IMR-90 (cell line): Measurements from ENCODE around the gene NKG7. TPM values are rescaled to one million over a fixed set of nuclear protein-coding genes. Genes with fewer than 3 reads are reported as not detected.

Source experiments
- ATAC-seq: fragments of 200-7000 bp; cut with Tn5 transposase; 2 replicates; pipeline ENCODE4 v1.9.1; 2020; ENCODE audit warnings: low read depth, mild to moderate bottlenecking, moderate library complexity
- BruUV-seq: library from RNA; stranded (reverse); fragments of 400-500 nt; replicated peaks from 2 replicates; lab custom pipeline; 2021; lab: Mats Ljungman, UMichigan
- CTCF ChIA-PET: fragments of 300-600 bp; formaldehyde crosslinking; extraction: SDS; loops from one replicate; lab custom pipeline; 2021; ENCODE audit warnings: antibody characterized with exemption; lab: Yijun Ruan, JAX
- POLR2A ChIA-PET: fragments of 300-600 bp; sonication (Branson Sonifier 250); formaldehyde crosslinking; loops from one replicate; lab custom pipeline; 2022; ENCODE audit warnings: antibody characterized with exemption; ENCODE audit not compliant: unreplicated experiment; lab: Charles Lee
- DNase-seq: peaks from one replicate; pipeline ENCODE4 v3.0.0; 2013
- H2AFZ ChIP-seq: replicated peaks from 2 replicates; pipeline ENCODE3; 2013; ENCODE audit warnings: low read length, mild to moderate bottlenecking; ENCODE audit not compliant: poor library complexity
- H2AK5ac ChIP-seq: 2 replicates; pipeline ENCODE4 v1.6.1; 2013; ENCODE audit warnings: low read depth, low read length, inconsistent platforms
- H2AK9ac ChIP-seq: replicated peaks from 2 replicates; pipeline ENCODE3; 2013; ENCODE audit warnings: mild to moderate bottlenecking, low read depth, low read length, moderate library complexity; ENCODE audit not compliant: poor library complexity
- H2BK120ac ChIP-seq: 2 replicates; pipeline ENCODE4 v1.6.1; 2013; ENCODE audit warnings: low read depth, low read length, inconsistent platforms
- H2BK15ac ChIP-seq: 3 replicates; pipeline ENCODE4 v1.6.1; 2013; ENCODE audit warnings: low read depth, low read length, inconsistent platforms
- H2BK20ac ChIP-seq: 2 replicates; pipeline ENCODE4 v1.6.1; 2013; ENCODE audit warnings: low read depth, mild to moderate bottlenecking, inconsistent platforms, low read length, moderate library complexity
- H2BK5ac ChIP-seq: 2 replicates; pipeline ENCODE4 v1.6.1; 2013; ENCODE audit warnings: mild to moderate bottlenecking, low read depth, low read length, inconsistent platforms; ENCODE audit not compliant: poor library complexity, severe bottlenecking
- H3K14ac ChIP-seq: replicated peaks from 2 replicates; pipeline ENCODE4 v1.6.1; 2013; ENCODE audit warnings: low read depth, low read length, inconsistent platforms
- H3K18ac ChIP-seq: 2 replicates; pipeline ENCODE4 v1.6.1; 2013; ENCODE audit warnings: low read depth, low read length, control low read depth
- H3K23ac ChIP-seq: 2 replicates; pipeline ENCODE4 v1.6.1; 2013; ENCODE audit warnings: low read depth, low read length, inconsistent platforms
- H3K27ac ChIP-seq: 2 replicates; pipeline ENCODE4 v1.5.1; 2013; ENCODE audit warnings: mild to moderate bottlenecking, control low read depth, low read length; ENCODE audit not compliant: insufficient read depth
- H3K27me3 ChIP-seq: 2 replicates; pipeline ENCODE4 v1.6.1; 2013; ENCODE audit warnings: low read length; ENCODE audit not compliant: control insufficient read depth, insufficient read depth
- H3K36me3 ChIP-seq: 2 replicates; pipeline ENCODE4 v1.6.1; 2013; ENCODE audit warnings: low read length, mixed read lengths; ENCODE audit not compliant: control insufficient read depth, insufficient read depth
- H3K4ac ChIP-seq: 2 replicates; pipeline ENCODE4 v1.6.1; 2013; ENCODE audit warnings: low read depth, low read length, inconsistent platforms
- H3K4me1 ChIP-seq: 2 replicates; pipeline ENCODE4 v1.6.1; 2013; ENCODE audit warnings: low read length, mixed read lengths; ENCODE audit not compliant: control insufficient read depth, insufficient read depth
- H3K4me2 ChIP-seq: 2 replicates; pipeline ENCODE4 v1.6.1; 2013; ENCODE audit warnings: low read depth, mild to moderate bottlenecking, control low read depth, low read length, moderate library complexity
- H3K4me3 ChIP-seq: 2 replicates; pipeline ENCODE4 v1.5.1; 2013; ENCODE audit warnings: low read depth, mild to moderate bottlenecking, control low read depth, low read length, moderate library complexity; ENCODE audit not compliant: insufficient read depth
- H3K56ac ChIP-seq: 2 replicates; pipeline ENCODE4 v1.6.1; 2013; ENCODE audit warnings: low read length, inconsistent platforms; ENCODE audit not compliant: insufficient read depth; ENCODE audit errors: extremely low read depth
- H3K79me1 ChIP-seq, 2 experiments: 2 replicates each; pipeline ENCODE4 v1.6.1; 2013; ENCODE audit warnings: low read length in 2 of 2, inconsistent platforms in 1 of 2, low read depth in 1 of 2
- H3K9ac ChIP-seq: 2 replicates; pipeline ENCODE4 v1.6.1; 2013; ENCODE audit warnings: low read depth, low read length, control low read depth
- H3K9me1 ChIP-seq: 2 replicates; pipeline ENCODE4 v1.6.1; 2013; ENCODE audit warnings: low read length, inconsistent platforms; ENCODE audit not compliant: insufficient read depth
- H3K9me3 ChIP-seq: 2 replicates; pipeline ENCODE4 v1.6.1; 2013; ENCODE audit warnings: low read length; ENCODE audit not compliant: control insufficient read depth, insufficient read depth
- H4K20me1 ChIP-seq: 2 replicates; pipeline ENCODE4 v1.6.1; 2013; ENCODE audit warnings: low read length, inconsistent platforms; ENCODE audit not compliant: insufficient read depth
- H4K5ac ChIP-seq: 2 replicates; pipeline ENCODE4 v1.6.1; 2013; ENCODE audit warnings: mild to moderate bottlenecking, low read depth, low read length, control low read depth
- H4K8ac ChIP-seq, 2 experiments: 2 replicates each; pipeline ENCODE4 v1.6.1; 2013; ENCODE audit warnings: low read depth in 2 of 2, low read length in 2 of 2, control low read depth in 1 of 2, inconsistent platforms in 1 of 2
- H4K91ac ChIP-seq: 2 replicates; pipeline ENCODE4 v1.6.1; 2013; ENCODE audit warnings: low read depth, low read length, inconsistent platforms; ENCODE audit not compliant: insufficient read depth
- BHLHE40 ChIP-seq: fragments of 150-350 bp; IDR thresholded peaks from 2 replicates; pipeline ENCODE4 v1.6.1; 2016; ENCODE audit warnings: mild to moderate bottlenecking, low read depth, low read length
- CEBPB ChIP-seq: IDR thresholded peaks from 2 replicates; pipeline ENCODE4 v1.6.1; 2012; ENCODE audit warnings: low read depth, low read length, improper control_type of control experiment
- CHD1 ChIP-seq: IDR thresholded peaks from 2 replicates; pipeline ENCODE4 v1.6.1; 2012; ENCODE audit warnings: low read depth, low read length, improper control_type of control experiment
- FOS ChIP-seq: fragments of 150-350 bp; IDR thresholded peaks from 2 replicates; pipeline ENCODE4 v1.6.1; 2016; ENCODE audit warnings: low read depth, low read length
- MAFK ChIP-seq: IDR thresholded peaks from 2 replicates; pipeline ENCODE4 v1.6.1; 2012; ENCODE audit warnings: low read depth, low read length, improper control_type of control experiment
- MAZ ChIP-seq: IDR thresholded peaks from 2 replicates; pipeline ENCODE4 v1.6.1; 2012; ENCODE audit warnings: low read depth, mild to moderate bottlenecking, low read length, improper control_type of control experiment, moderate library complexity, borderline replicate concordance
- MXI1 ChIP-seq: IDR thresholded peaks from 2 replicates; pipeline ENCODE4 v1.6.1; 2012; ENCODE audit warnings: low read depth, mild to moderate bottlenecking, low read length, moderate library complexity, borderline replicate concordance
- NFE2L2 ChIP-seq: fragments of 150-350 bp; IDR thresholded peaks from 2 replicates; pipeline ENCODE4 v1.6.1; 2016; ENCODE audit warnings: low read depth, mild to moderate bottlenecking, low read length
- POLR2A ChIP-seq: IDR thresholded peaks from 2 replicates; pipeline ENCODE4 v1.6.1; 2012; ENCODE audit warnings: mild to moderate bottlenecking, low read depth, low read length
- RAD21 ChIP-seq: IDR thresholded peaks from 2 replicates; pipeline ENCODE4 v1.6.1; 2012; ENCODE audit warnings: low read length, improper control_type of control experiment
- RCOR1 ChIP-seq: IDR thresholded peaks from 2 replicates; pipeline ENCODE4 v1.6.1; 2012; ENCODE audit warnings: mild to moderate bottlenecking, low read length, improper control_type of control experiment; ENCODE audit not compliant: insufficient replicate concordance
- RFX5 ChIP-seq: IDR thresholded peaks from 2 replicates; pipeline ENCODE4 v1.8.0; 2012; ENCODE audit warnings: low read depth, mild to moderate bottlenecking, low read length, moderate library complexity
- SMC3 ChIP-seq: fragments of 150-350 bp; IDR thresholded peaks from 2 replicates; pipeline ENCODE4 v1.6.1; 2016; ENCODE audit warnings: low read depth, mild to moderate bottlenecking, antibody characterized with exemption, low read length, moderate library complexity
- WGBS, 2 experiments: methylation state at CpG; one replicate each; pipeline versions ENCODE4 v1.1.5 to v1.1.7; 2013; ENCODE audit warnings: missing lambda C conversion rate in 2 of 2; ENCODE audit not compliant: insufficient read length in 1 of 2; ENCODE audit errors: extremely low coverage in 2 of 2; 5-methylcytosine and 5-hydroxymethylcytosine counted together
- dilution Hi-C: fragments of 300-500 bp; cut with HindIII; formaldehyde crosslinking; loops from one replicate; pipeline ENCODE4 v1.14.3; 2018; ENCODE audit warnings: low sequenced_read_pairs; ENCODE audit not compliant: unreplicated experiment
- in situ Hi-C: fragments of 300-500 bp; cut with MboI; formaldehyde crosslinking; loops from 3 replicates; pipeline ENCODE4 v1.14.3; 2019; ENCODE audit warnings: low sequenced_read_pairs, inconsistent platforms, mixed read lengths
- intact Hi-C: fragments of 100-400 bp; cut with micrococcal nuclease; formaldehyde crosslinking; loops from 2 replicates; pipeline ENCODE4 v1.10.0; 2022
- polyA plus RNA-seq, 3 experiments: library from polyadenylated mRNA; depleted of rRNA; stranded (reverse); fragments of >200 nt; gene quantifications; 2 replicates each; pipeline ENCODE4 v1.2.3, GENCODE V29; 2012; ENCODE audit warnings: low replicate concordance in 1 of 3
- total RNA-seq: library from RNA; depleted of rRNA; stranded (reverse); fragments of >200 nt; gene quantifications from 2 replicates; pipeline ENCODE4 v1.2.3, GENCODE V29; 2012
- TF ChIP-seq, protein P1 (sequence below): fragments of 150-350 bp; IDR thresholded peaks from 2 replicates; pipeline ENCODE4 v1.6.1; 2017; ENCODE audit warnings: mild to moderate bottlenecking, antibody characterized with exemption, low read length, low read depth
- TF ChIP-seq, protein P2 (sequence below): fragments of 150-350 bp; IDR thresholded peaks from 2 replicates; pipeline ENCODE4 v1.6.1; 2016; ENCODE audit warnings: low read depth, mild to moderate bottlenecking, low read length, moderate library complexity, borderline replicate concordance

NKG7 gene
- total and polyA plus RNA-seq, 2 of the 4 experiments (the other 2 are of a cell fraction) = not detected

DNA sequence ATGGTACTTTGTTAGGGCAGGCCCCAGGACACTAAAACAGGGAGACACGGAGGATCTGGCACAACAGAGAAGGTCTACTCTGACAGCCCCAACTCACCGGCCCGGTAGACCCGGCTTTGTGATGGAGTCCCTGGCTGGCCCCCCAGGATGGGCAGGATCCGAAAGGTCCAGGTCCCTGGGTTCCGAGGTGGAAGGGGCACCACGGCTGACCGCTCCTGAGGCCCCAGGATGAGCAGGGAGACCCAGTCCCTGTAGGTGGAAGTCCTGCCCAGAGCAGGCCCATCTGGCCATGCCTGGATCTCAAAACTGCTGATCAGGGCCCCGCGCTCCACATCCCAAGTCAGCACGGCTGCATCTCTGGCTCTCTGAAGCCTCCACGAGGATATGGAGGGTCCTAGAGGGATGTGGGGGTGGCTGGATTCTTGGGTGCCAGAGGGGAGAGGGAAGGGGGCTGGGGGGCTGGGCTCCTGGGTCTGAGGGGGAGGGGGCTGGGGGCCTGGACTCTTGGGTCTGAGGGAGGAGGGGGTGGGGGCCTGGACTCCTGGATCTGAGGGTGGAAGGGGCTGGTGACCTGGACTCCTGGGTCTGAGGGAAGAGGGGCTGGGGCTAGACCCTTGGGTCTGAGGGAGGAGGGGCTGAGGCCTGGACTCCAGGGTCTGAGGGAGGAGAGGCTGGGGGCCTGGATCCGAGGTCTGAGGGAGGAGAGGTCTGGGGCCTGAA is 35.2 kb downstream of the NKG7 start:
- ChIA-PET CTCF (no interaction called here), POLR2A (no interaction called here)
- H3K23ac ChIP-seq = no peak overlapping the region
- no peak overlapping the region for H3K4me2 ChIP-seq
- no peak for ATAC-seq
- H2AFZ ChIP-seq = no peak overlapping the region
- H3K9me3 ChIP-seq = no peaks in the 10 kb centered on the region
- H3K27ac ChIP-seq = no peak overlapping the region
- no peak overlapping the region for H2BK120ac ChIP-seq
- H3K79me1 ChIP-seq = no peaks in the 10 kb centered on the region
- no TSS peak for BruUV-seq
- no peak overlapping the region for H3K4ac ChIP-seq
- H3K14ac ChIP-seq = no peak overlapping the region
- no peak overlapping the region for H3K4me3 ChIP-seq
- H3K9ac ChIP-seq = no peak overlapping the region
- H4K8ac ChIP-seq = no peak overlapping the region
- 0 out of 2 replicates have a peak, but pooled peaks cover 4% of the 10 kb centered on the region for H3K9me1 ChIP-seq
- no peak overlapping the region for H2AK9ac ChIP-seq
- no peaks in the 10 kb centered on the region for H4K20me1 ChIP-seq
- in situ Hi-C loops = no loop called here
- WGBS, 2 experiments = 93% methylated on average over 6 of the region's 13 CpGs; no CpG with 5 or more reads in 1 of the 2 experiments
- H2BK15ac ChIP-seq = no peak overlapping the region
- H3K27me3 ChIP-seq = no peaks in the 10 kb centered on the region
- no peaks in the 10 kb centered on the region for H3K36me3 ChIP-seq
- dilution Hi-C loops = no loop called here
- H2BK5ac ChIP-seq = no peak overlapping the region
- H2BK20ac ChIP-seq = no peak overlapping the region
- TF ChIP-seq NFE2L2 (no peak), RCOR1 (no peak), POLR2A (no peak), MAFK (no peak), CHD1 (no peak), SMC3 (no peak), FOS (no peak), MAZ (no peak), RAD21 (no peak), MXI1 (no peak), RFX5 (no peak), BHLHE40 (no peak), CEBPB (no peak)
- TF ChIP-seq, protein P1, sequence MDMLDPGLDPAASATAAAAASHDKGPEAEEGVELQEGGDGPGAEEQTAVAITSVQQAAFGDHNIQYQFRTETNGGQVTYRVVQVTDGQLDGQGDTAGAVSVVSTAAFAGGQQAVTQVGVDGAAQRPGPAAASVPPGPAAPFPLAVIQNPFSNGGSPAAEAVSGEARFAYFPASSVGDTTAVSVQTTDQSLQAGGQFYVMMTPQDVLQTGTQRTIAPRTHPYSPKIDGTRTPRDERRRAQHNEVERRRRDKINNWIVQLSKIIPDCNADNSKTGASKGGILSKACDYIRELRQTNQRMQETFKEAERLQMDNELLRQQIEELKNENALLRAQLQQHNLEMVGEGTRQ = no peak
- TF ChIP-seq, protein P2, sequence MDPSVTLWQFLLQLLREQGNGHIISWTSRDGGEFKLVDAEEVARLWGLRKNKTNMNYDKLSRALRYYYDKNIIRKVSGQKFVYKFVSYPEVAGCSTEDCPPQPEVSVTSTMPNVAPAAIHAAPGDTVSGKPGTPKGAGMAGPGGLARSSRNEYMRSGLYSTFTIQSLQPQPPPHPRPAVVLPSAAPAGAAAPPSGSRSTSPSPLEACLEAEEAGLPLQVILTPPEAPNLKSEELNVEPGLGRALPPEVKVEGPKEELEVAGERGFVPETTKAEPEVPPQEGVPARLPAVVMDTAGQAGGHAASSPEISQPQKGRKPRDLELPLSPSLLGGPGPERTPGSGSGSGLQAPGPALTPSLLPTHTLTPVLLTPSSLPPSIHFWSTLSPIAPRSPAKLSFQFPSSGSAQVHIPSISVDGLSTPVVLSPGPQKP = no peak
- intact Hi-C loops = loop anchor here (5.0 kb wide), 2 partner anchors 85 to 440 kb away; no protein-coding TSS in a partner anchor
- no peaks in the 10 kb centered on the region for H3K4me1 ChIP-seq
- no peak overlapping the region for H3K56ac ChIP-seq
- DNase-seq = no peak
- H4K91ac ChIP-seq = no peak overlapping the region
- H4K5ac ChIP-seq = no peak overlapping the region
- no peak overlapping the region for H2AK5ac ChIP-seq
- no peak overlapping the region for H3K18ac ChIP-seq
